Measurements from ENCODE around the gene ZFHX3. TPM values are rescaled to one million over a fixed set of nuclear protein-coding genes. Genes with fewer than 3 reads are reported as not detected.

Gene ZFHX3
- total and polyA plus RNA-seq, 4 donors: 2.6 to 32.7 (median 14.7) TPM

DNA sequence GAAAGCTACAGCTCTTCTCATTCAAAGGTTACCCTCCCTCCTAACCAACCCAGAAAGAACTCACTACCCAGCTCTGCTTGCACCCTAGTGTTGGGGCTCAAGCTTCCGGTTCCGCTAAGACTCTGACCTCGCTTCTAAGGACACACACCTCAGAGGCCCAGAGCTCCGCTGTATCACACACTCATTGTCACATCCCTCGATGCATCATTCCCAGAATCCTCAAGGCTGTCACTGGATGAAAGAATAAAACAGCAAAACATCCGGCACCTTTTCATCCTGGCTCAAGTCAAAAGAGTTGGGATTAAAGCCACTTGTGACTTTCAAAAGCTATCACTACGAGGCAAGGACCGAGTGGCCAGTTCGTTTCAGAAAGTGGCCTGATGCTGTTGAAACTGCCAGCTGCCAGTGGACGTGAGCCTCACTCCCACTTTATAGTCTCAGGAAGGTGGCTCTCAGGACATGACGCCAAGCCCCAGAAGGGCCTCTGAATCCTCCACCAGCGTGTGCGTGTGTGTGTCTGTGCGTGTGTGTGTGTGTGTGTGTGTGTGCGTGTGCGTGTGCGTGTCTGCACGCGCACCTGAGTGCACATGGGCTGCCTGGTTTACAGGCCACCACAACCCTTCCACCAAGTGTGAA, 29.0 kb downstream of the ZFHX3 start:
- TF ChIP-seq, protein P1, sequence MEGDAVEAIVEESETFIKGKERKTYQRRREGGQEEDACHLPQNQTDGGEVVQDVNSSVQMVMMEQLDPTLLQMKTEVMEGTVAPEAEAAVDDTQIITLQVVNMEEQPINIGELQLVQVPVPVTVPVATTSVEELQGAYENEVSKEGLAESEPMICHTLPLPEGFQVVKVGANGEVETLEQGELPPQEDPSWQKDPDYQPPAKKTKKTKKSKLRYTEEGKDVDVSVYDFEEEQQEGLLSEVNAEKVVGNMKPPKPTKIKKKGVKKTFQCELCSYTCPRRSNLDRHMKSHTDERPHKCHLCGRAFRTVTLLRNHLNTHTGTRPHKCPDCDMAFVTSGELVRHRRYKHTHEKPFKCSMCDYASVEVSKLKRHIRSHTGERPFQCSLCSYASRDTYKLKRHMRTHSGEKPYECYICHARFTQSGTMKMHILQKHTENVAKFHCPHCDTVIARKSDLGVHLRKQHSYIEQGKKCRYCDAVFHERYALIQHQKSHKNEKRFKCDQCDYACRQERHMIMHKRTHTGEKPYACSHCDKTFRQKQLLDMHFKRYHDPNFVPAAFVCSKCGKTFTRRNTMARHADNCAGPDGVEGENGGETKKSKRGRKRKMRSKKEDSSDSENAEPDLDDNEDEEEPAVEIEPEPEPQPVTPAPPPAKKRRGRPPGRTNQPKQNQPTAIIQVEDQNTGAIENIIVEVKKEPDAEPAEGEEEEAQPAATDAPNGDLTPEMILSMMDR (IDR thresholded peaks at IDR 0.05; ENCODE audit: control extremely low read depth, extremely low read depth): no peak

GRCh38 chr16:73017321-73017720, 30.6 kb downstream of the ZFHX3 start:
- no peak for ATAC-seq (ENCODE audit: insufficient read depth, low FRiP score)
- Histone ChIP-seq H3K4me1 (ENCODE audit: control insufficient read depth in 5 of 5, insufficient read depth in 5 of 5, low read length in 5 of 5) (peaks cover 5 to 36% (median 19%) of the 10 kb centered on the region in 5 donors), H3K27me3 (ENCODE audit: control insufficient read depth in 3 of 3, insufficient read depth in 3 of 3, low read length in 2 of 3) (no peaks in the 10 kb centered on the region), H3K9me3 (ENCODE audit: control insufficient read depth in 4 of 4, insufficient read depth in 3 of 4, low read length in 3 of 4) (no peaks in the 10 kb centered on the region), H3K36me3 (ENCODE audit: control insufficient read depth in 4 of 4, insufficient read depth in 4 of 4, low read length in 4 of 4) (peaks cover 0 to 2% (median 0%) of the 10 kb centered on the region in 4 donors), H3K9ac (ENCODE audit: insufficient read depth in 1 of 2, low read length in 2 of 2) (no peak overlapping the region), H3K27ac (ENCODE audit: low read depth in 1 of 2, low read length in 1 of 2) (no peak overlapping the region), H3K4me3 (no peak overlapping the region)
- TF ChIP-seq, protein P1 (IDR thresholded peaks at IDR 0.05; ENCODE audit: control extremely low read depth, extremely low read depth): no peak
- DNase-seq: no peak
- 78 to 91% methylated on average over 5 of the region's 5 CpGs for WGBS, 2 donors

More for the DNA sequence above, 29.0 kb downstream of the ZFHX3 start:
- no peak overlapping the region for H3K4me3 ChIP-seq
- WGBS, 2 donors: 76 to 81% methylated on average over 19 of the region's 19 CpGs
- peak overlapping the region in 1 of 2 donors; percentile 1 for H3K27ac ChIP-seq (ENCODE audit: low read depth in 1 of 2, low read length in 1 of 2)
- H3K4me1 ChIP-seq (ENCODE audit: control insufficient read depth in 5 of 5, insufficient read depth in 5 of 5, low read length in 5 of 5): peaks cover 5 to 44% (median 23%) of the 10 kb centered on the region in 5 donors
- H3K9ac ChIP-seq (ENCODE audit: insufficient read depth in 1 of 2, low read length in 2 of 2): no peak overlapping the region
- H3K9me3 ChIP-seq (ENCODE audit: control insufficient read depth in 4 of 4, insufficient read depth in 3 of 4, low read length in 3 of 4): no peaks in the 10 kb centered on the region
- ATAC-seq (ENCODE audit: insufficient read depth, low FRiP score): no peak
- peaks cover 0 to 2% (median 0%) of the 10 kb centered on the region in 4 donors for H3K36me3 ChIP-seq (ENCODE audit: control insufficient read depth in 4 of 4, insufficient read depth in 4 of 4, low read length in 4 of 4)
- no peaks in the 10 kb centered on the region for H3K27me3 ChIP-seq (ENCODE audit: control insufficient read depth in 3 of 3, insufficient read depth in 3 of 3, low read length in 2 of 3)
- no peak for DNase-seq

GRCh38 chr16:73016488-73016830, 31.5 kb downstream of the ZFHX3 start:
- H3K9ac ChIP-seq (ENCODE audit: insufficient read depth in 1 of 2, low read length in 2 of 2): no peak overlapping the region
- 54 to 66% methylated on average over 2 of the region's 2 CpGs for WGBS, 2 donors
- no peaks in the 10 kb centered on the region for H3K27me3 ChIP-seq (ENCODE audit: control insufficient read depth in 3 of 3, insufficient read depth in 3 of 3, low read length in 2 of 3)
- TF ChIP-seq, protein P1 (IDR thresholded peaks at IDR 0.05; ENCODE audit: control extremely low read depth, extremely low read depth): no peak
- peaks cover 0 to 2% (median 0%) of the 10 kb centered on the region in 4 donors for H3K36me3 ChIP-seq (ENCODE audit: control insufficient read depth in 4 of 4, insufficient read depth in 4 of 4, low read length in 4 of 4)
- ATAC-seq (ENCODE audit: insufficient read depth, low FRiP score) (peak; percentile 10), DNase-seq (no peak)
- H3K9me3 ChIP-seq (ENCODE audit: control insufficient read depth in 4 of 4, insufficient read depth in 3 of 4, low read length in 3 of 4): no peaks in the 10 kb centered on the region
- H3K27ac ChIP-seq (ENCODE audit: low read depth in 1 of 2, low read length in 1 of 2): peak overlapping the region in 1 of 2 donors; percentile 66
- no peak overlapping the region for H3K4me3 ChIP-seq
- H3K4me1 ChIP-seq (ENCODE audit: control insufficient read depth in 5 of 5, insufficient read depth in 5 of 5, low read length in 5 of 5): peaks cover 10 to 35% (median 21%) of the 10 kb centered on the region in 5 donors
